HEK293 (cell line): ENCODE results near the gene TRAPPC1.

Experiments
- CTCF ChIA-PET: fragments of 350-600 bp; formaldehyde crosslinking; extraction: SDS; loops from one replicate; lab custom pipeline; 2021; ENCODE audit warnings: antibody characterized with exemption; lab: Yijun Ruan, JAX
- POLR2A ChIA-PET: fragments of 300-600 bp; formaldehyde crosslinking; extraction: SDS; loops from one replicate; lab custom pipeline; 2020; ENCODE audit warnings: antibody characterized with exemption, inconsistent platforms; lab: Yijun Ruan, JAX
- H3K27ac ChIP-seq: fragments of 200-500 bp; sonication (Bioruptor generic); 2 replicates; pipeline ENCODE4 v1.5.1; 2014; ENCODE audit warnings: low read depth, low read length, control low read depth, inconsistent platforms; ENCODE audit errors: extremely low read depth
- H3K36me3 ChIP-seq, 2 experiments: fragments of 200-500 bp in 1 of 2; sonication (Bioruptor generic) in 1 of 2; 1 replicate in 1 of 2; 2 replicates in 1 of 2; pipeline ENCODE4 v1.5.1; 2014 to 2017; ENCODE audit warnings: inconsistent platforms in 2 of 2, low read length in 2 of 2; ENCODE audit not compliant: control insufficient read depth in 2 of 2, insufficient read depth in 1 of 2
- H3K4me1 ChIP-seq: fragments of 200-500 bp; sonication (Bioruptor generic); 2 replicates; pipeline ENCODE4 v1.5.1; 2014; ENCODE audit warnings: mild to moderate bottlenecking, low read length, inconsistent platforms; ENCODE audit not compliant: control insufficient read depth, insufficient read depth
- H3K4me3 ChIP-seq: 2 replicates; pipeline ENCODE4 v1.5.1; 2011; ENCODE audit warnings: low read depth, mild to moderate bottlenecking, control low read depth, low read length, moderate library complexity
- H3K9me3 ChIP-seq: fragments of 200-500 bp; sonication (Bioruptor generic); 2 replicates; pipeline ENCODE4 v1.5.1; 2014; ENCODE audit warnings: low read depth, low read length, inconsistent platforms; ENCODE audit not compliant: control insufficient read depth, insufficient read depth
- PRDM4 ChIP-seq: fragments of 450-650 bp; formaldehyde crosslinking; IDR thresholded peaks from 2 replicates; pipeline ENCODE4 v1.5.1; 2017; ENCODE audit warnings: missing biosample characterization, missing genetic modification characterization
- YY1 ChIP-seq: fragments of 450-650 bp; formaldehyde crosslinking; IDR thresholded peaks from 2 replicates; pipeline ENCODE4 v1.5.1; 2018; ENCODE audit warnings: missing biosample characterization, missing genetic modification characterization
- ZFP41 ChIP-seq: fragments of 450-650 bp; formaldehyde crosslinking; IDR thresholded peaks from 2 replicates; pipeline ENCODE4 v1.5.1; 2016; ENCODE audit warnings: missing biosample characterization, missing genetic modification characterization, borderline replicate concordance
- ZNF146 ChIP-seq: fragments of 450-650 bp; formaldehyde crosslinking; IDR thresholded peaks from 2 replicates; pipeline ENCODE4 v1.5.1; 2016; ENCODE audit warnings: missing biosample characterization, missing genetic modification characterization
- ZNF175 ChIP-seq: fragments of 450-650 bp; formaldehyde crosslinking; IDR thresholded peaks from 2 replicates; pipeline ENCODE4 v1.5.1; 2016; ENCODE audit warnings: missing biosample characterization, missing genetic modification characterization
- ZNF280D ChIP-seq: fragments of 450-650 bp; formaldehyde crosslinking; IDR thresholded peaks from 2 replicates; pipeline ENCODE4 v1.5.1; 2016; ENCODE audit warnings: missing biosample characterization, missing genetic modification characterization
- ZNF449 ChIP-seq: fragments of 450-650 bp; formaldehyde crosslinking; IDR thresholded peaks from 2 replicates; pipeline ENCODE4 v1.5.1; 2017; ENCODE audit warnings: missing biosample characterization, mild to moderate bottlenecking, missing genetic modification characterization, moderate library complexity
- ZNF518A ChIP-seq: fragments of 450-650 bp; formaldehyde crosslinking; conservative IDR thresholded peaks from 2 replicates; pipeline ENCODE4 v1.5.1; 2016; ENCODE audit warnings: low read depth, missing biosample characterization, missing genetic modification characterization
- ZNF610 ChIP-seq: fragments of 450-650 bp; formaldehyde crosslinking; IDR thresholded peaks from 2 replicates; pipeline ENCODE4 v1.5.1; 2016; ENCODE audit warnings: missing biosample characterization, missing genetic modification characterization, borderline replicate concordance
- ZNF776 ChIP-seq: fragments of 450-650 bp; formaldehyde crosslinking; IDR thresholded peaks from 2 replicates; pipeline ENCODE4 v1.5.0; 2017; ENCODE audit warnings: missing biosample characterization, missing genetic modification characterization, borderline replicate concordance
- ZNF837 ChIP-seq: fragments of 450-650 bp; formaldehyde crosslinking; IDR thresholded peaks from 2 replicates; pipeline ENCODE4 v1.5.1; 2016; ENCODE audit warnings: missing biosample characterization, missing genetic modification characterization
- ZNF843 ChIP-seq: fragments of 450-650 bp; formaldehyde crosslinking; IDR thresholded peaks from 2 replicates; pipeline ENCODE4 v1.5.1; 2016; ENCODE audit warnings: missing biosample characterization, missing genetic modification characterization

The TRAPPC1 gene

GRCh38 chr17:7951143-7951792, 19.5 kb upstream of the TRAPPC1 start:
- Histone ChIP-seq H3K4me1 (no peaks in the 10 kb centered on the region), H3K9me3 (no peaks in the 10 kb centered on the region), H3K36me3 (peaks cover 37 to 40% of the 10 kb centered on the region in 2 experiments), H3K4me3 (no peak overlapping the region), H3K27ac (no peak overlapping the region)
- TF ChIP-seq ZNF776 (tag by site-specific recombination), result no peak
- no peak for TF ChIP-seq ZNF610 (tag by site-specific recombination)
- TF ChIP-seq YY1 (tag by site-specific recombination), result no peak
- TF ChIP-seq ZFP41, result no peak
- TF ChIP-seq ZNF843 (tag by site-specific recombination), result no peak
- no peak for TF ChIP-seq ZNF837
- TF ChIP-seq ZNF175 (tag by site-specific recombination), result no peak
- no peak for TF ChIP-seq ZNF518A (tag by site-specific recombination)
- no peak for TF ChIP-seq PRDM4 (tag by site-specific recombination)
- no peak for TF ChIP-seq ZNF280D (tag by site-specific recombination)
- ChIA-PET CTCF (interaction anchor here (0.6 kb wide), 1 partner anchor 34 kb away, joined by 3 read pairs; no protein-coding TSS in a partner anchor), POLR2A (interaction anchor here (0.8 kb wide), 1 partner anchor 15 kb away, joined by 3 read pairs; no protein-coding TSS in a partner anchor)

- Histone ChIP-seq H3K9me3 (no peaks in the 10 kb centered on the region), H3K36me3 (peaks cover 44 to 47% of the 10 kb centered on the region in 2 experiments), H3K4me3 (no peak overlapping the region), H3K4me1 (no peaks in the 10 kb centered on the region), H3K27ac (no peak overlapping the region)
- TF ChIP-seq ZNF449 (tag by site-specific recombination) (no peak), ZNF146 (tag by site-specific recombination) (peak; percentile 98)
- CTCF ChIA-PET, result no interaction called here
- POLR2A ChIA-PET, result no interaction called here
These were observed 18.8 kb upstream of the TRAPPC1 start for GRCh38 chr17:7950578-7950977.
